ACC112 (cell line): ENCODE data around the gene MYOD1.

ENCODE experiments used
- H2AFZ ChIP-seq: fragments of 200-600 bp; sonication (generic); one replicate; pipeline ENCODE4 v1.6.0; 2017; ENCODE audit warnings: antibody characterized with exemption, low read length; ENCODE audit not compliant: unreplicated experiment
- H3K27ac ChIP-seq: fragments of 200-600 bp; sonication (generic); 2 replicates; pipeline ENCODE4 v1.5.1; 2014; ENCODE audit warnings: low read depth, mild to moderate bottlenecking, antibody characterized with exemption, low read length, moderate library complexity
- H3K27me3 ChIP-seq: fragments of 200-600 bp; sonication (generic); 2 replicates; pipeline ENCODE4 v1.6.1; 2014; ENCODE audit warnings: mild to moderate bottlenecking, antibody characterized with exemption, low read length, moderate library complexity, mixed read lengths; ENCODE audit not compliant: insufficient read depth
- H3K36me3 ChIP-seq: fragments of 200-600 bp; sonication (generic); 2 replicates; pipeline ENCODE4 v1.6.1; 2016; ENCODE audit warnings: mild to moderate bottlenecking, antibody characterized with exemption, low read length, moderate library complexity, mixed read lengths; ENCODE audit not compliant: insufficient read depth
- H3K4me1 ChIP-seq: fragments of 200-600 bp; sonication (generic); one replicate; pipeline ENCODE4 v1.6.1; 2016; ENCODE audit warnings: low read length, mixed read lengths; ENCODE audit not compliant: insufficient read depth, unreplicated experiment, control insufficient read depth
- H3K4me3 ChIP-seq: fragments of 200-600 bp; sonication (generic); 2 replicates; pipeline ENCODE4 v1.5.1; 2014; ENCODE audit warnings: mild to moderate bottlenecking, low read depth, low read length
- H3K79me2 ChIP-seq: fragments of 200-600 bp; sonication (generic); one replicate; pipeline ENCODE4 v1.6.0; 2016; ENCODE audit warnings: low read length; ENCODE audit not compliant: control insufficient read depth, unreplicated experiment, insufficient read depth

Gene MYOD1

DNA sequence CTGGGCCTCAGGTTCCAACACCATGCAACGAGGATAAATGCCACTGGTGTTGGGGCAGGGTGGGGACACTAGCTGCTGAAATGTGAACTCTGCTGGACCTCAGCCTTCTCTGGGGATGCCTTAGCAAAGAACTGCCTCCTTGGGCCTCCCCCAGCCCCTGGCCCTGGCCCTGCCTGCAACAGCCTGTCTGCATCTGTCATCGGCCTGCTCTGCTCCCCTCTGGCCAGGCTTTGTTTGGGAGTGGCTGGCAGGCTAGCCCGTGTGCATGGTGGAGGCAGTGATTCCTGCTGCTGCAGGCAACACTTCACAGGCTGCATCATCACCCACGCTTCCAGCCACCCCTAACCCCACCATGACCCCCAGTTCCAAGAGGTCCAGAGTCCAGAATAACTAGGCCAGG lies 11.5 kb upstream of the MYOD1 start:
- Histone ChIP-seq H3K27ac (no peak overlapping the region), H3K79me2 (no peaks in the 10 kb centered on the region), H3K36me3 (no peaks in the 10 kb centered on the region), H3K4me3 (no peak overlapping the region), H3K4me1 (no peaks in the 10 kb centered on the region), H2AFZ (no peak overlapping the region), H3K27me3 (peaks cover 70% of the 10 kb centered on the region)

DNA sequence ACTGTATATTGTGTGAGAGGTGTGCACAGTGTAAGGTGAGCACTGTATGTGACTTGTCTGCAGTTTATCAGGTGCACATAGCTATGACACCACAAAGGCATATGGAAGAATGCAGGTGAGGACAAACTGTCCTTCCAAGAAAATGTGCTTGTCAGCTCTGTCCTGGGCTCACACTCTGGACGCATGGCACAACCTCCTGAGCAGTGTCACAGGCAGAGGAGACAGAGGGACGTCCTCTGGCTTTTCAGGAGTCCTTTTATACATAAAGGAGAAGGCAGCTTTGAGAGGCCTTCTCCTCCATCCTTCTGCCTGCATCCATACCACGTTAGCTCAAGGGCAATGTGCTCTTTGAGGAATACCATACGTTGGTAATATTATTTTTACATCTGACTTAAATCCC lies 7.5 kb upstream of the MYOD1 start:
- Histone ChIP-seq H3K27me3 (peaks cover 82% of the 10 kb centered on the region), H3K36me3 (no peaks in the 10 kb centered on the region), H3K79me2 (no peaks in the 10 kb centered on the region), H3K27ac (no peak overlapping the region), H3K4me3 (no peak overlapping the region), H3K4me1 (no peaks in the 10 kb centered on the region), H2AFZ (no peak overlapping the region)

DNA sequence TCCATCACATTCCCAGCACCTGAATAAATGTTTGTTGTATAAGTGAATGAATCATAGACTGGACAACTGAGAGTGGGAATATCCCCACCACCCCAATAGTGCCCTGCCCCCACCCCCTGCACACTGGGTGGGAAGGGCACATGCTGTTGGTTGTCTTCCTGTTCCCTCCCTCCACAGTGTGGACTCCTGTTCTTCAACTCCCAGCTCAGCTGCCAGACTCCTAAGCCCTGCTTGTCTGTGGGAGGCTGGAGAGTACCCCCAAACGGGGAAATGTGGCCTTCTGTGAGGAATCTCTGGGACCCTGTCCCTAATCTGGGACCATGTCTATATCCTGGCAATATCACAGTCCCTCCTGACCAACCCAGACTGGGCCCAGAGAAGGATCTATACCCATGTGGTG lies 5.5 kb upstream of the MYOD1 start:
- peaks cover 95% of the 10 kb centered on the region for H3K27me3 ChIP-seq
- H2AFZ ChIP-seq = no peak overlapping the region
- no peaks in the 10 kb centered on the region for H3K4me1 ChIP-seq

DNA sequence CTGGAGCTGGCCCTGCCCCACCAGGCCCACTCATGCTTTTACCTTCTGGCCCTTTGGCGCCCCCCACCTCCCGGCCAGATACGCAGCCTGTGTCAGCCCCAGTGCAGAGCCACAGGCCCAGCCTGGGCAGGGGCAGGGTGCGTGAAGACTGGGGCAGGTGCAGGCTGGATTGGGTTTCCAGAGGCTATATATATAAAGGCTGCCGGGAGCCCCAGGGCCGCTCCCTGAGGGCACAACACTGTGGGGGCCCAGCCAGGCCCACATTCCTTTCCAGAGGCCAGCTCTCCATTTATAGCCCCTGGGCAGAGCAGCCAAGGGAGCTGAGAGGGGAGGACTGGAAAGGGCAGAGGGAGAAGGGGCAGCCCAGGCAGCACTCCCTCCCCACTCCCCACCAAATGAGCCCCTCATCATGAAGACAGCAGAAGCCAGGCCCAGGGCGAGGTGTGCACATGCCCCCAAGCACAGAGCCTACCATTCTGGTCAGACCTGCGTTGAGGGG lies 5.0 kb upstream of the MYOD1 start:
- Histone ChIP-seq H3K4me3 (no peak overlapping the region), H2AFZ (no peak overlapping the region), H3K27ac (no peak overlapping the region), H3K4me1 (no peaks in the 10 kb centered on the region), H3K79me2 (no peaks in the 10 kb centered on the region), H3K27me3 (peaks cover 96% of the 10 kb centered on the region), H3K36me3 (no peaks in the 10 kb centered on the region)

More for the DNA sequence above, 5.5 kb upstream of the MYOD1 start:
- Histone ChIP-seq H3K36me3 (no peaks in the 10 kb centered on the region), H3K79me2 (no peaks in the 10 kb centered on the region), H3K4me3 (no peak overlapping the region), H3K27ac (no peak overlapping the region)

DNA sequence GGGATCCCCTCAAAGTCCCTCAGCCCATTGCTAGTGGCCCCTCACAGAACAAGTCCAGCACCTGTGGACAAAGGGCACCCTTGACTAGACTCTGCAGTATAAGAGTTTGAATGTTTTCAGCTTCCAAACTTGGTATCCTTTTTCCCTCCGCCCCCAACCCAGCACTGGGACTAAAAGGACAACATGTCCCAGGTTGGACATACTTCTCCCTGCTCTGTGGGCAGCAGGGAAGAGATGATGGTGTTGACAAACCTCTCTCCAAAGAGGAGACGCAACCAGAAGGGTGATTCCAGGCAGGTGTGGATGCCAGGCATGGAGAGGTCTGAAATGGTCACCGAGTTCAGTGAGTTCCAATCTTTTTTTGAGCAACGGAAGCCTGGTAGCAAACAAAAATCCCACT lies 4.5 kb upstream of the MYOD1 start:
- Histone ChIP-seq H2AFZ (no peak overlapping the region), H3K79me2 (no peaks in the 10 kb centered on the region), H3K27me3 (peaks cover 96% of the 10 kb centered on the region), H3K36me3 (no peaks in the 10 kb centered on the region), H3K4me3 (no peak overlapping the region), H3K27ac (no peak overlapping the region), H3K4me1 (no peaks in the 10 kb centered on the region)

DNA sequence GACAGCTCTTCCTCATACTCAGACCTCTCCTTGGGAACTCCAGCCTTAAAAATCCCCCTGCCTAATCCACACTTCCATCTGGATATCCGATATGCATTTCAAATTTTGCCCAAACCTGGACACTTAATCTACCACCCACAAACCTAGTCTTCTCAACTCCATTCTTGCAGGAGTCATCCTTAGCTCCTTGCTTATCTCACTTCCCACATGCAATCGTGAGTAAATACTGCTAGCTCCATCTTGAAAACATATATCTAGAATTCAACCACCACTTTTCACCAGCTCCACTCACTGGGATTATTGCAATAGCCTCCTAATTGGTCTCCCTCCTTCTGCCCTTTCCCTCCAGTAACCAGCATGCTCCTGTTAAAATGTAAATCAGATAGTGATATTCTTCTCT lies 2.6 kb upstream of the MYOD1 start:
- H3K79me2 ChIP-seq = no peaks in the 10 kb centered on the region
- no peak overlapping the region for H3K27ac ChIP-seq
- no peaks in the 10 kb centered on the region for H3K36me3 ChIP-seq
- no peaks in the 10 kb centered on the region for H3K4me1 ChIP-seq
- no peak overlapping the region for H3K4me3 ChIP-seq
- peaks cover 98% of the 10 kb centered on the region for H3K27me3 ChIP-seq
- no peak overlapping the region for H2AFZ ChIP-seq

DNA sequence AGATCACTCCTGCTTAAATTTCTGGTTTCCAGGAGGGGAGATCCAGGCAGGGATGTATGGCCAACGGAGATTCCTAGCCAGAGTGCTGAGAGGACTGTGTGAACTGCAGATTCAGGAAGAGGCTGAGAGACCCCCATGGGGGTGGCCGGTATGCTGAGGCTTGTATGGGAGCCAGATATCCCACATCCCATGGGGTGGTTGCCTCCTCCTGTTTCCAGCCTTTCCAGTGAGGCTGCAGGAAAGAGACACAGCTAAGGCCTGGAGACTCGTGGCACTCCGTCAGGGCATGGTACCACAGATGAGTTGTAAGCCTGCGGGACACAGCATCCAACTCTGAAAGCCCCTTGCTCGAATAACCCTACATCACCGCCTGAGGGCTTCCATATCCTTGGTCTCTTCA lies 1.4 kb upstream of the MYOD1 start:
- Histone ChIP-seq H3K79me2 (no peaks in the 10 kb centered on the region), H3K27me3 (peaks cover 98% of the 10 kb centered on the region), H3K4me1 (no peaks in the 10 kb centered on the region), H2AFZ (no peak overlapping the region), H3K4me3 (no peak overlapping the region), H3K27ac (no peak overlapping the region), H3K36me3 (no peaks in the 10 kb centered on the region)

DNA sequence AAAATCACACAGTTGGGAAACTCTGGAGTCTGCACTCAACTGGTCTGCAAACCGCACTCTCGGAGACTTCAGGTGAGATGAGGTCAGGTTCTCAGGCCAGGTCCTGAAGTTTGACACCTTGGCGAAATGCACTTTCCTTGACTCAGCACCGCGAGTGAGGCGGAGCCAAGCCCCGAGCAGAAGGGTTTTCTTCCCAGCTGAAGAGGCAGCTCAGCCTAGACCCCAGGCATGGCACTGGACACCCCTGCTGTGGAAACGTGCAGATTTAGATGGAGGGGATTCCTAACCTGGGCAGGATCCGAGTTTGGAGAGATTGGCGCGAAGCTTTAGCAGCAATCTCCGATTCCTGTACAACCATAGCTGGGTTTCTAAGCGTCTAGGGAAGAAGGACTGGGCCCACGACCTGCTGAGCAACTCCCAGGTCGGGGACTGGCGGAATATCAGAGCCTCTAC lies 835 bp upstream of the MYOD1 start:
- Histone ChIP-seq H3K4me1 (no peaks in the 10 kb centered on the region), H3K79me2 (no peaks in the 10 kb centered on the region), H3K4me3 (no peak overlapping the region), H3K27me3 (peaks cover 98% of the 10 kb centered on the region), H2AFZ (no peak overlapping the region), H3K27ac (no peak overlapping the region), H3K36me3 (no peaks in the 10 kb centered on the region)

DNA sequence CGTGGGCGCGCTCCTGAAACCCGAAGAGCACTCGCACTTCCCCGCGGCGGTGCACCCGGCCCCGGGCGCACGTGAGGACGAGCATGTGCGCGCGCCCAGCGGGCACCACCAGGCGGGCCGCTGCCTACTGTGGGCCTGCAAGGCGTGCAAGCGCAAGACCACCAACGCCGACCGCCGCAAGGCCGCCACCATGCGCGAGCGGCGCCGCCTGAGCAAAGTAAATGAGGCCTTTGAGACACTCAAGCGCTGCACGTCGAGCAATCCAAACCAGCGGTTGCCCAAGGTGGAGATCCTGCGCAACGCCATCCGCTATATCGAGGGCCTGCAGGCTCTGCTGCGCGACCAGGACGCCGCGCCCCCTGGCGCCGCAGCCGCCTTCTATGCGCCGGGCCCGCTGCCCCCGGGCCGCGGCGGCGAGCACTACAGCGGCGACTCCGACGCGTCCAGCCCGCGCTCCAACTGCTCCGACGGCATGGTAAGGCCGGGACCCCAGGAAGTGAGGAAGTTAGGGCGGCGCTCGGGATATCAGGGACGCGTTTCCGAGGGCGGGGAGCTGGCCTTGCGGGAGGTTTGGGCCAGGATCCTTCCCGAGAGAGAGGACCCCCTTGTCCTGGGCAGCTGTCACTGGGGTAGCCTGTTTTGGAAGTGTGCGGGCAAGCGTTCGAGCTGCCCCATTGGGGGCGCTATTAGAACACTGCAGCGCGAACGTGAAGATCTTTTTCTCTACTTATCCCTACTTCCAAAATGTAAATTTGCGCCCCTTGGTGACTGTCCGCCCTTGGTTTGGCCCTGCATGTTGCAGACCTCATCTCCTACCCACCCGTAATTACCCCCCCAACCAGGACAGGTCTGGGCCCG lies 796 bp downstream of the MYOD1 start:
- Histone ChIP-seq H3K27me3 (peaks cover 100% of the 10 kb centered on the region), H3K27ac (no peak overlapping the region), H3K4me1 (no peaks in the 10 kb centered on the region), H2AFZ (no peak overlapping the region), H3K4me3 (no peak overlapping the region), H3K79me2 (no peaks in the 10 kb centered on the region), H3K36me3 (no peaks in the 10 kb centered on the region)

DNA sequence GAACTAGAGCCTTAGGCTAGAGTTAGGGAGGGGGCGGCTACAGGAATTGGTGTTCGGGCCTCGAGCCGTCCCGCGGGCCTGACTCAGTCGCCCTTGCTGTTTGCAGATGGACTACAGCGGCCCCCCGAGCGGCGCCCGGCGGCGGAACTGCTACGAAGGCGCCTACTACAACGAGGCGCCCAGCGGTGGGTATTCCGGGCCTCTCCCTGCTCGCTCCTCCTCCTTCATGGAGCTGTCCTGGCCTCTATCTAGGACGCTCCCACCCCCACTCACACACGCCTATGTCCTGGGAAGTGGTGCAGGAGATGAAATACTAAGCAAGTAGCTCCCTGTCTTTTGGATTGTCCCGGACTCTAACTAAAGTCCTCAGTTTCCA lies 1.4 kb downstream of the MYOD1 start:
- Histone ChIP-seq H3K27me3 (peaks cover 100% of the 10 kb centered on the region), H2AFZ (no peak overlapping the region), H3K36me3 (no peaks in the 10 kb centered on the region), H3K4me3 (peak overlapping the region; percentile 15; the same call in 1 of the 2 replicates), H3K79me2 (no peaks in the 10 kb centered on the region), H3K4me1 (no peaks in the 10 kb centered on the region), H3K27ac (no peak overlapping the region)
